GM18526 (cell line): ENCODE measurements around the gene UNC119.

Experiments used
- POLR2A ChIP-seq: IDR thresholded peaks from 3 replicates; pipeline ENCODE4 v1.6.1; 2011; ENCODE audit not compliant: insufficient read length; ENCODE audit errors: extremely low read depth

UNC119 gene

DNA sequence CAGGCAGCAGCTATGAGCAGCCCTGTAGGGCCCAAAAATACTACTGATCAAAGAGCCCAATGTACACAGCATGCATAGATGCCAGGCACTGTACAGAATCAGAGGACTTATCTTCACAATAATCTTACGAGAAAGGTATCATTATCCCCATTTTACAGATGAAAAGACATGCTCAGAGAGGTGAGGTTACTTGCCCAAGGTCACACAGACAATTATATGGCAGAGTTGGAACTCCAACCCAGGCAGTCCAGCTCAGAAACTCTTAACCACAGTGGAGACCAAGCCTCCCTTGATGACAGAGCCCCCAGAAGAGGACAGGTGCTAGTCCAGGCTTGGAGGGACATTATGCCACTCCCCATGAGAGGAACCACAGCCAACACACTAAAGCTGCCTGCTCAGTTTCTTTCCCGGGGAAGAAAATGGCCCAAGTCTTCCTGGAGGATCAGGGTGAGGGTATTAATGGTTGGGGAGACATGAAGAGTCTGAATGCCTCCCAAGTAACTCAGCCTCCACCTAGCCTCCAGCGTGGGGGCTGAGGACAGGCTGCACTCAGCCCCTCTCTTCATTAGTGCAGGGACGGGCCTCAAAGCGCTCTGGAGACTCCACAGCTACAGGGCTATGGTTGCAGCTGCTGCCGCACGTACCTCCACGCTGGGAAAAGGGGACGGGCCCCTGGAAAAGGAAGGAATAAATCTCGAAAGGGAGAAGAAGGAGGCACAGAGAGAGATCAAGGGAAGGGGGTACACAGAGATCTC, 826 bp downstream of the UNC119 start:
- no peak for TF ChIP-seq POLR2A

DNA sequence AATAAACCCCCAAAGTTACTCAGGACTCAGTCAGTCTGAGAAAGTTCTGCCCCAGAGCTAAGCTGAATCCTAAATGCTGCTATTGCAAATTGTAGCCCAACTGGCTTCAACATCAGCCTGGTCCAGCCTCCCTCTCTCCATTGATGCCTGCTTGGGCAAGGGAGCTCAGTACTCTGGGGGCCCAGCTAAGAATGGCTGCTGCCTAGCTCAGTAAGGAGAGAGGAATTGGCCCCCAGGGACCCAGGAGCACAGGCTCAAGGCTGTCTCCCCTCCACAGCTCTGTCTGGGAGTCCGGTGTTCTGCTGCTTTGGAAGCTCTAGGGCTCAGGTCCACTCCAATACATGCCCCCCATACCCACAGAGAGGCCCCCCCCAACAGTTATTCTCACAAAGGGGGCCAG, 1.6 kb downstream of the UNC119 start:
- TF ChIP-seq POLR2A, result no peak

DNA sequence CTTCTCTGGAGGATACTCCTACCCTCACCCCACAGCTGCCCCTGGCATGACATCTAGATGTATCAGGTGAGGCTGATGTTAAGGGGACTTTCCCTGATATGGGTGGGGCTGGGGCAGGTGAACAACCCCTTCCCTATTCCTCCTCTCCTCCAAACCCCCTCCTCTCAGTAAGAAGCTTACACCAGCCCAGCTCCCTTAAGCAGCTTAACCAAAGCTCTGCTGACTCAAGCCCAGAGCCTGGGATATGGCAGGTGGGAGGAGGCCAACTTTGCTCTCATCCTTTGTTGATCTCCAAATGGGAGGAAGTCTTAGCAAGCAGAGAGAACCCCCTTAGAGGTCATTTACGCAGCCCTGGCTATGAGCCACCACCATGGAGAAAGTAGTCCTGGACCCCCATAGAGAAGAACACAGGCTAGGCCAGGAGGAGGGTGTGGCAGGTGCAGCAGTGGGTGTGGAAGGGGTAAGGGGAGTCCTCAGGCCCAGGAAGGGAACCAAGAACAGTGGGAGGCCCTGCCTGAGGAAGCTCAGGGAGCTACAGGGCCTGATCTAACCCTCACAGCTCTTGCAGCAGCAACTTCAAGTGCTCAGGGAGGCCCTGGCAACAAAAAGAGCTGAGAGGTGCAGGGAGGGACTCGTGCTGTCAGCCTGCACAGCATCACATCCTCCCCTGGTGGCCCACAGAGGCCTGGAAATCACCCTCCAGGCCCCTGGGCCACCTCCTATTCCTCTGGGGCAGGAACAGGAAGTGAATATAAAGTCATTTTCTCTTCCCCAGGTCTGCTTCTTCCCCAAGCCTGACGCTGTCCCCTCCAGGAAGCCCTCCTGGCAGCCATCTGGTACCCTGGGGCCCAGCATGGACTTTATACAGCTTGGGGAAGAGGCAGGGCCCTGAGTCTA, 2.9 kb downstream of the UNC119 start:
- no peak for TF ChIP-seq POLR2A

DNA sequence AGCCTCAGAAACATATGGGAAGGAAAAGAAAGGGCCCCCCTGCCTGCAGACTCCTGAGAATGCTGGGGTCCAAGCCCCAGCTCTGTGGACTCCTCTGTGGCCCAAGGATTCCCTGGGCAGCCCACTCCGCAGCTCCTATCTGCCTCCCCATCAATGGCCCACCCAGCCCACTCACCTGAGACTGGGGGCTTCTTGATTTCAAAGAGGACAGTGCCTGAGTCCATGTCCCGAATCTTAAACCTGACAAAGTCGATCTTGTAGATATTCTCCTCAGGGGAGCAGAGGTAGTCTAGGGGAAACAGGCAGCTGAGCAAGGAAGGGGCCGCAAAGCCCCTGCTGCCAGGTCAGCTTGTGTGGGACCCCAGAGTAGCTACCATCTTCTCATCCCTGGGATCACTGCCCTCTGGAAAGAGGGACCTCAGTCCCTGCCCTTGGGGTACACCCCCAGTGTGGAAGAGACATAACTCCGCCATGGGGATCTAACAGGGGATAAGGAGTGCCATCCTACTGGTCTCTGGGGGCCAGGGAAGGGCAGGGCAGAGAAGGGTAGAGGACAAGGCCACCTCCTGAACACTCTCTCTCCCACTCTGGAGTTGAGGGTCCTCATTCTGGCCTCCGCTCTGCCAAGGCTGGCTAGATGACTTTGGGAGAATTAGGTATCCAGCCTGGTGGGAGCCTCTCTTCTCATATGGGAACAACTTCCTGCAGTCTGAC, 3.9 kb downstream of the UNC119 start:
- no peak for TF ChIP-seq POLR2A

DNA sequence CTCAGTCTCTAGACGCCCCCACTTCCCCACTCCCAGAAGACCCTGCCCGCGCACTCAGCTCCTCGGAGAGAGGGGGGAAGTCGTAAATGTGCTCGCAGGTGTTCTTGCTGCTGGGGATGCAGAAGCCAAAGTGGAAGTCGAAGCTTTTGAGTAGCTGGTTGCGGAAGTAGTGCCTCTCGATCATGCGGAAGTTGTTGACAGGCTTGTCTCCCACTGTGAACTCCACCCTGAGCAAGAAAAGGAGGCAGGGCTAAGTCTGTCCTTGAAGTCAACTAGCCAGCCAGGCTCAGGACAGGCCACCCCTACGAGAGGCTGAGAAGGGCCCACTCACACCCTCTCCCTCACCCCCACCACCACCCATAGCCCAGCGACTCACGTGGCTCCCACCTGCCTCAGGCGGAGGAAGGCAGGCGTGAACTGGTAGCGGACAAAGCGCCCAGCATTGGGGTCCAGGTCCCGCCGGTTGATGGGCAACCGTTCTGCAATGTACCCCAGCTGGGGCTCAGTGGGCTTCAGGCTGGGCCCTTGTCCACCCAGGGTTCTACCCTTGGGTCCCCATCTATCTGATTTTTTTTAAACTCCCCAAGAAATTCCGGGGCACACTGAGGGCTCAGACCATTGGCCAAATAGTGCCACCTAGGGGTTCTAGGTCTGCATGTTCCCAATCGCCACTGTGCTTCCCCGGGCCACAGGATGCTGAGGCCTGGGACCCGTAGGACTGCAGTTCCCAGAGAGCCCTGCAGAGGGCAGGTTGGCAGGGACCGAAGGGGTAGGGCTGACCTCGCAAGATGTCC, 4.6 kb downstream of the UNC119 start:
- TF ChIP-seq POLR2A, result no peak

DNA sequence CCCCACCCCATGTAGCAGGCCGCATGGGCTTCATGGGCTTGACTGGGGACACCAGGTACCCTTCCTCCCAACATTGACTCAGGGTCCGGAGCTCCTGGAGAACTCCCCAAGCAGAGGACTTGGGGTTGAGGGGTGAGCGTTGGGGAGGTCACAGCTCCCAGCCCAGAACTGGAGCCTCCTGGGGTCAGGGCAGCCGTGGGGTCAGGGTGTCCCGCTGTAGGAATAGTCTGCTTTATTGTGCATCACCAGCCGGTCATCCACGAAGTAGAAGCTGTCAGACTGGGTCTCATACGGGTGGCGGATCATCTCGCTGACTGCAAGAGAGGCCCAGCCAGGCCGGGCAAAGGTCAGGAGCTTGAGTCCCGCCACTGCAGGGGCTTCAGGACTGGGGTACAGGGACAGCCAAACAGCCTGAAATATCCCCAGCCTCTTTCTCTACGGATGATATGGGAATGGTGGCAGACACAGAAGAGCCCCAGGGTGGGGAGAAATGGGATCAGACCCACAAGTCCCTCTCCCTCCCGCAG, 5.3 kb downstream of the UNC119 start:
- no peak for TF ChIP-seq POLR2A

GRCh38 chr17:28545787-28546415, 6.5 kb downstream of the UNC119 start:
- no peak for TF ChIP-seq POLR2A

DNA sequence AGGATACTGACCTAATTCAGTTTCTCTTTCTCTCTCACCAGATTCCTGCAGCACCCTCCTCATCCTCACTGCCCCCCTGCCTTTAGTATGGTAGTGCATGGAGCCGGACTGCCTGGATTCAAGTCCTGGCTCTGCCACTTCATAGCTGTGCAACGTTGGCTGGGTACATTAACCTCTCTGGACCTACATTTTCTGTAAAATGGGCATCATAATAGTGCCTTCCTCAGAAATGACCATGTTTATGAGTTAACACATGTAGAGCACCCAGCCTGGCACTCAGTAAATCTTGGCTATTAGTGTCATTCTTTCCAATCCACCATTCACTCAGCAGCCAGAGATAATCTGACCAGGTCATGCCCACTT, 7.3 kb downstream of the UNC119 start:
- no peak for TF ChIP-seq POLR2A

DNA sequence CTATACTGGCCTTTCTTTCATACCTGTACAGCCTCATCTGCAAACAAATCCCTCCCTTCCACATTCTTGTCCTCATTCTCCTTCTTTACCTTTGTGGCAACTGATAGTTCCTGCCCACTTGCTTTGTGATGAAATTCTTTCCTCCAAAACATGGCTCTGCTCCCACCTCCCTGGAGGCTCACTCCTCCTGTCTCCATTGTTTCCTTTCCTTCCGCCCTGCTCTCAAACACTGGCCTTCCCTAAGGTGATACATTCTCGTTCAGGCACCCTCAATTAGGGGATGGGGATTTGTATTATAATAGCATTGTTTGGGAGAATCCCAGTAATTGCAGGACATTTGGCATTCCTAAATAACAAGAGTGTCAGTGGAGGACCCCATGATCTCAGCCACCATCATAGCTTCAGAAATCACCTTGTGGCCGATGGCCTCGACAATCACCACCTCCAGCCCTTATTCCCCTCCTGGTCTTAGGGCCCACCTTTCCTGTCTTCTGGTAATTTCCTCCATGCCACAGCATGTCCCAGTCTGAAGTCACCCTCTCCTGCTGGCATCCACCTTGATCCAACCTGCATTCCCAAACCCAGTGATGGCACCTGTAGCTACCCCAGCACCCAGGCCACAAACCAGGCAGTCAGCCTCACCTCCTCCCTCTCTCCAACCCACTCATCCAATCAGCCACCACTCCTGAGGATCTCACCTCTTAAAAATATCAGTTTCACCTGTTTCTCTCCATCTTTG, 7.9 kb downstream of the UNC119 start:
- no peak for TF ChIP-seq POLR2A

GRCh38 chr17:28541439-28541838, 11.0 kb downstream of the UNC119 start:
- TF ChIP-seq POLR2A, result no peak

DNA sequence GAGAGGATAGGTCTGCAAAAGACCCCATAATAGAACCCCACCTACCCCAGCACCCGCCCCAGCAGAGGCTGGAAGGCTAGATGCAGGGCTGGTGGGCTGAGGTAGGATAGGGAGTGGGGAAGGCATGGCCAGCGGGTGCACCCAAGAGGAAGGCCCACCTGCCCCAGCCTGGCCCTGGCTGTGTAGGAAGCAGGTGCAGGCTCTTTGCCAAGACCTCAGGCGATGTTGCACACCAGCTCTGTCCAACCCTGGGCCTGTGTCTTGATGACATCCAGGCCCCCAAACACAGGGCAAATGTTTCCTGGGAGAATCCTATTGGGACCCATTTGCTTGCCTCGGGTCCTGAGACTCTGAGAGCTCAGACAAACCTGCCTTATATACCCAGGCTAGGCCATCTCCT, 12.2 kb downstream of the UNC119 start:
- TF ChIP-seq POLR2A, result no peak

DNA sequence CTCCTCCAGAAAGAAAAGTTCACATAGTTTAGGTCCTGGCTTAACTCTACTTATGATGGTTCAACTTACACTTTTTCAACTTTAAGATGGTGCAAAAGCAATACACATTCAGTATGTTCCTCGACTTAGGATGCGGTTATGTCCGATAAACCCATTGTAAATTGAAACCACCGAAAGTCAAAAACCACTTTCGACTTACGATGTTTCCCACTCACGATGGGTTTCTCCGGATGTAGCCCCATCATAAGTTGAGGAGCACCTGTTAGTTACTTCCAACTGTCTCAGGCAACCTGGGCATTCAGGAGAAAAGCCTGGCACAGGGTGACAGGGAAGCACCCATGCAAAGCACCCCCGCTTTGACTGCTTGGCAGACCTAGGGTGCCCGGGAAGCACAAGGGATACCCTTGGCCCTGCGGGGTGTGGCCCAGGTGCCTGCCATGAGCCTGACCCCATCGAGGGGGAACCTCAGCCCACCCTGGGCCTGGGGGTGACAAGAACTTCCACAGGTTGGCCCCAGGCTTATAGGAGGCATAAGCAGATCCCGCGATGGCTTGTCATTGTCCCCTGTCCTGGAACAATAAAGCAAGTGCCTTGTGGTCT, 14.0 kb downstream of the UNC119 start:
- TF ChIP-seq POLR2A, result no peak

- TF ChIP-seq POLR2A, result no peak
Measured at GRCh38 chr17:28537219-28537610, 15.2 kb downstream of the UNC119 start.

GRCh38 chr17:28536532-28537218, 15.7 kb downstream of the UNC119 start:
- TF ChIP-seq POLR2A, result no peak
